Subcutaneous adipose tissue (tissue), 4 donors: Measurements from ENCODE around the gene NPBWR2. TPM values are rescaled to one million over a fixed set of nuclear protein-coding genes. Genes with fewer than 3 reads are reported as not detected.

Experiments
- total RNA-seq, 4 donors: library from RNA; depleted of rRNA; stranded (reverse); fragments of >200 nt; gene quantifications; one replicate each; pipeline ENCODE4 v1.1.0, GENCODE V29; 2016
- TF ChIP-seq, protein P1 (sequence below): fragments of 450-650 bp; IDR thresholded peaks from one replicate; pipeline ENCODE4 v1.5.1; 2016; ENCODE audit warnings: low read depth, mild to moderate bottlenecking, control low read depth, antibody characterized with exemption, moderate library complexity

NPBWR2 gene
- total RNA-seq, 4 donors from 2014 or later = not detected

DNA sequence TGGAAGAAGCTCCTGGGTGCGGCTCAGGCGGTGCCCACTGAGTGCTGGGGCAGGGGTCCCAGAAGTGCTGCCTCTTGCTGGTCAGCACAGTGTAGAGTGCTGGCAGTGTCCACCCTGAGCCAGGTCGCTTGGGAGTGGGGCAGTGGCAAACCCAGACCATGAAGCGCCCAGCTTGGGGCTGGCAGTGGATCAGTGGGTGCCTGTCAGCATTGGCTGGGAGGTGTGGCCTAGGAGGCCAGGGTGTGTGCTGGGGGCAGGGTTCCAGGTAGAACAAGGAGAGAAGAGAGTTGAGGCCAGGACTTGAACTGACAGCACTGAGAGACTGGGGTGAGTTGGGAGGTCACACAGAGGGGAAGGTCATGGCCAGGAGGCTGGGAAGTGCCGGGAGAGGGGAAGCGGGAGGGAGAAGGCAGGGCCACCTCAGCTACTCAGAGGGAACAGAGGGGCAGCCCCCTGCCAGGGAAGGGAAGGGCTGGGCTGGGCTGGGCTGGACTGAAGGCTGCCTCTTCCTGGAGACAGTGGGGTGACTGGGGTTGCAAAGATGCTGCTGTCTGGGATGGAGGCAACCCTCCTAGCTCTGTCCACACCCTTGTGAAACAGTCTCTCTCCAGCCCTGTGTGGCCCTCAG is 40.2 kb downstream of the NPBWR2 start:
- TF ChIP-seq, protein P1, sequence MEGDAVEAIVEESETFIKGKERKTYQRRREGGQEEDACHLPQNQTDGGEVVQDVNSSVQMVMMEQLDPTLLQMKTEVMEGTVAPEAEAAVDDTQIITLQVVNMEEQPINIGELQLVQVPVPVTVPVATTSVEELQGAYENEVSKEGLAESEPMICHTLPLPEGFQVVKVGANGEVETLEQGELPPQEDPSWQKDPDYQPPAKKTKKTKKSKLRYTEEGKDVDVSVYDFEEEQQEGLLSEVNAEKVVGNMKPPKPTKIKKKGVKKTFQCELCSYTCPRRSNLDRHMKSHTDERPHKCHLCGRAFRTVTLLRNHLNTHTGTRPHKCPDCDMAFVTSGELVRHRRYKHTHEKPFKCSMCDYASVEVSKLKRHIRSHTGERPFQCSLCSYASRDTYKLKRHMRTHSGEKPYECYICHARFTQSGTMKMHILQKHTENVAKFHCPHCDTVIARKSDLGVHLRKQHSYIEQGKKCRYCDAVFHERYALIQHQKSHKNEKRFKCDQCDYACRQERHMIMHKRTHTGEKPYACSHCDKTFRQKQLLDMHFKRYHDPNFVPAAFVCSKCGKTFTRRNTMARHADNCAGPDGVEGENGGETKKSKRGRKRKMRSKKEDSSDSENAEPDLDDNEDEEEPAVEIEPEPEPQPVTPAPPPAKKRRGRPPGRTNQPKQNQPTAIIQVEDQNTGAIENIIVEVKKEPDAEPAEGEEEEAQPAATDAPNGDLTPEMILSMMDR = no peak

DNA sequence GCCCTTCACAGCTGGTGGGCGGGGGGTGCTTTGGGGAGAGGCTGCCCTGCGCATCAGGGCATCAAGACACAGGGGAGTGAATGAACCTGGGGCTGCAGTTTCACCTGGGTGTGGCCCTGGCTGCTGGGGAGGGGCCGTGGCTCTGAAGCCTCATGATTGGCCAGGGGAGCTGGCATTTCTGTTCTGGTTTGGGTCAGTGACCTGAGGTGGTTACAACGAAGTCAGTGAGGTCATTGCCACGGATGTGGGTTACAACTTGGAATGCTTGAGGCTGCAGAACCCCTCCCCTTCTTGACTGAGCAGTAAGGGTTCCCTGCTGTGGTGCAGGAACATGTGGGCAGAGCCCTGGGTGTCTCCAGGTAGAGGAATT is 41.4 kb downstream of the NPBWR2 start:
- TF ChIP-seq, protein P1 = no peak

DNA sequence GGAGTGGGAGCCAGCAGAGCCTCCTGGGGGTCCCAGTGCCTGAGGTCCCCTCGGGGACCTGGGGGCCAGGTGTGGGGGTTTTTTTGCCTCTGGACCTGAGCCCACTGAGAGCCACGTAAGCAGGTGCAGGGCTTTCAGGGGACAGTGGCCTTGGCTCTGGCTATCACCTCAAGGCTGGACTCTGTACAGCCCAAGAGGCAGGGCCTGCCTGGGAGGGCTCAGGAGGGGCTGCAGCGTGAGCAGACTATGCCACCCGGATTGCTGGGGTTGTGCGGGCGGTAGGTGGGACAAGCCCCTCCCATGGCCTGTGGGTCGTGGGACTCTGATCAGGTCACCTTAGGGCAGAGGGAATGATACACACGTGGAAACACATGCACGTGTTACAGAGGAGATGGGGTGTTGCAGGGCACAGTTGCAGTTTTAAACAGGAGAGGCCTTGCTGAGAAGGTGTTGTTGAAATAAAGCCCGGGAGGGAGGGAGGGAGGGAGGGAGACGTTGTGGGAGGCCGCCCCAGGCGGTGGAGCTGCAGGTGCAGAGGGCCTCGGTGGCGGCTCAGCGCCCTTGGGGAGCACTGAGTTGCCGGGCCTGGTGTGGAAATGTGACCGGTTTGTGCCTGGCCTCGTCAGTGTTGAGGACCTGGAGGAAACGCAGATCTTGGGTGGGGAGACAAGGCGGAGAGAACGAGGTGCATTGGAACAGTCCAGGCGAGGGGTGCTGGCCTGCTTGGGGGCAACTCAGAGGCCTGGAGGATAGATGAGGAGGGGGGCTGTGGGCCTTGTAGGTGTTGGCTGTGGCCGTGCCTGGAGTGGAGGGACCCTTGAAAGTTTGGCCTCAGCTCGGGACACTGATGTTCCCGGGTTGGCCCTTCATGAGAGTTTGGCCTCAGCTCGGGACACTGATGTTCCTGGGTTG is 42.0 kb downstream of the NPBWR2 start:
- TF ChIP-seq, protein P1 = no peak

DNA sequence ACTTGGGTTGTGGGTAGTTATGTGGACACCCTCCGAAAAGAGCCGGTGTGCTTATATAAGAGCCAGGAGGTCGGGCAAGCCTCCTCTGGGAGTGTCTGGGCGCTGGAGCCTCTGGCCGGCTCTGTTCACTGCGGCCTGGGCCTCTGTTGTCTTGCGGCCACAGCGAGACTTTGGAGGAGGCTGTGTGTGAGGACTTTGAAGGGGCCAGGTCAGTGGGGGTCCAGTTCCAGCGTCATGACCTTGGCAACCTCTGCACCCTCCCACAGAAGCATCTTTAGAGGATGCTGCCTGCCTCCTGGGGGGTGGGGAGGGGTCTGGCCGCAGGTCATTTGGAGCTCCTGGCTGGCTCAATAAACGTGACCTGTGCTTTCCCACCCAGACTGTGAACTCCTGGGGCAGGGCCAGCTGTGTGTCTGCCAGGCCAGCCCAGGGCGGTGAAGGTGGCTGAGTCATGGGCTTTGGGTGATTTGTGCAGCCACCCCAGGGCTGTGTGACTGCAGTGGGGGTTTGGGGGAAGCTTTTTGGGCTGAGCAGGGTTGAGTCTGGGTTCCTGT is 43.1 kb downstream of the NPBWR2 start:
- TF ChIP-seq, protein P1 = no peak

DNA sequence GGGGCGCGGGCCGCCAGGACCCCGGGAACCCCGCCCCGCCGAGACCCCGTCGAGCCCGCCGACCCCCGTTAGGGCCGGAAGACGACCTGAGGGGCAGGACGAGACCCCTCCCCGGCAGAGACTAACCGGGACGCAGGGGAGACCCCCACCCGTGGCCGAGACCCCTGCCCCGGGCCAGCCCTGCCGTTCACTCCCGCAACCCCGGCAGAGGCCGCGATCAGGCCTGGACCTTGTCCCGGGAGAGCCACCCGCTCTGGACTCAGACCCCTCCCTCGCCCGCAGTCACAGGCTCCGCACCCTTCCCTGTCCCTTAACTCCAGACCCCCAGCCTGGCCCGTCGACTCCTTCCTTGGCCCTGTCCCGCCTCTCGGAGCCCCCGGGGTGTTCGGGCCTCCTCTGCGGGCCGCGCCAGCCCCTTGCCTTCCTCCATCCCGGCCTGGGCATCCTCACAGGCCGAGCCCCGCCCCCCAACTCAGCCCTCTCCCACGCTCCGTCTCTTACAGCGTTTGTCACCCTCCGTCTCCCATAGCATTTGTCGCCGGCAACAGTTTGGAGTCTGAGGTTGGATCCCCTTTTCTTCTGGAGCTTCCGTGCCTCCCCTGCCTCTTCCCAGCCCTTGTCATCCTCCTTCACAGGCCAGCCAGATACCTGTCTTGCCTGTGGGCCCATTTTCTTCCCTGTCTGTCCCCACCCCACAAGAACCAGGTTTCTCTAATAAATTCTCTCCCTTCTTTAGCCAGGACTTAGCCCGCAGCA is 43.8 kb downstream of the NPBWR2 start:
- TF ChIP-seq, protein P1 = no peak

DNA sequence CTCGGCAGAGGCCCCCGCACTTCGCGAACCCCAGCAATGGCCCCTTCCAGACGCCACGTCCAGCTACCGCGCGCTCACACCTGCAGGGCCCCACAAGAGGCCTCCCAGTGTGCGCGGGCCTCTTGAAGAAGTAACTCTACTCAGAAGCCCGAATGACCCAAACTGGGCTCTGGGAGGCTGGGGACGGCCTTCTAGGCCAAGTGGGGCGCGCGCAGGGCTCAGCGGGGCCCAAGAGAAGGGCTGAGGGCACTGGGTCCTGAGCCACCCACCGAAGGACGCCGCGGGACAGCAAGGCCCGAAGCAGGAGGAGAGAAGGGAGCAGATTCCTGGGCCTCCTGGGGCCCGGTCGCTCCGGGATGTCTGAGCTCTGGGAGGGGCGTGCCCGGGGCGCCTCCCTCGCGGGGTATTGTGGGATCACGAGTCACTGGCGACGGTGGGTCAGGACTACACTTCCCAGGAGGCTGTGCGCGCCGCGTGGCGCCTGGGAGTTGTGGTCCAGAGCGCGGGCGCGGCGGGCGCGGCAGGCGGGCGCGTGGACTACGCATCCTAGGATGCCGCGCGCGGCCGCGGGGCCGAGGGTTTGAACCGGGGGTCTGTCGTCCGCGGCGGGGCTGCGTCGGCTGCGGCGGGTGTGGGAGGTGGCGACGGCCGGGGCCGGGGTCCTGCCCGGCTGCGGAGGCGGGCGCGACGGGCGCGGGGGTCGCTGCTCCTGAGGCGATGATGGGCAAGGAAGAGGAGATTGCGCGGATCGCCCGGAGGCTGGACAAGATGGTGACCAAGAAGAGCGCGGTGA is 44.6 kb downstream of the NPBWR2 start, which contains the start of gene TCEA2:
TSS of gene TCEA2 (plus strand) at position 603 of the 793 bp plus-strand sequence. CDS start at position 718, 115 bp downstream.
- TF ChIP-seq, protein P1 = no peak
